Esophagus muscularis mucosa (tissue), 4 donors: ENCODE data around the gene TMEM117. TPM values are rescaled to one million over a fixed set of nuclear protein-coding genes. Genes with fewer than 3 reads are reported as not detected.

Source experiments
- DNase-seq: peaks from one replicate; pipeline ENCODE4 v3.0.0-alpha.2; 2017; ENCODE audit errors: extremely low spot score
- H3K27ac ChIP-seq, 4 donors: fragments of 200-600 bp; sonication (generic); replicated peaks in 1 of 4; 1 replicate in 3 of 4; 2 replicates in 1 of 4; pipeline ENCODE4 v1.5.1; 2016 to 2019; ENCODE audit warnings: mild to moderate bottlenecking in 1 of 4
- H3K27me3 ChIP-seq, 4 donors: fragments of 200-600 bp; sonication (generic); one replicate each; pipeline versions ENCODE4 v1.5.1 to v1.6.0; 2016 to 2019
- H3K36me3 ChIP-seq, 4 donors: fragments of 200-600 bp; sonication (generic); one replicate each; pipeline ENCODE4 v1.5.1; 2016 to 2019
- H3K4me1 ChIP-seq, 4 donors: fragments of 200-600 bp; sonication (generic); one replicate each; pipeline ENCODE4 v1.5.1; 2016 to 2019
- H3K4me3 ChIP-seq, 4 donors: fragments of 200-600 bp; sonication (generic); 1 replicate in 2 of 4; 2 replicates in 2 of 4; pipeline ENCODE4 v1.5.1; 2016 to 2019; ENCODE audit warnings: mild to moderate bottlenecking in 4 of 4, moderate library complexity in 1 of 4
- H3K9me3 ChIP-seq, 4 donors: fragments of 200-600 bp; sonication (generic); 1 replicate in 3 of 4; 2 replicates in 1 of 4; pipeline ENCODE4 v1.5.1; 2016 to 2019
- EP300 ChIP-seq: sonication (generic); formaldehyde crosslinking; IDR thresholded peaks from one replicate; pipeline ENCODE4 v1.6.1; 2017; ENCODE audit warnings: antibody characterized with exemption
- POLR2A ChIP-seq: fragments of 450-650 bp; IDR thresholded peaks from one replicate; pipeline ENCODE4 v1.6.1; 2017; ENCODE audit warnings: antibody characterized with exemption, moderate library complexity, mild to moderate bottlenecking, low read depth
- POLR2AphosphoS5 ChIP-seq, 2 donors: sonication (generic); formaldehyde crosslinking; IDR thresholded peaks; one replicate each; pipeline ENCODE4 v1.6.1; 2017; ENCODE audit warnings: antibody characterized with exemption in 2 of 2
- WGBS: methylation state at CpG from one replicate; pipeline ENCODE4 v1.1.5; 2018; 5-methylcytosine and 5-hydroxymethylcytosine counted together
- intact Hi-C: fragments of 100-400 bp; cut with DNase I; formaldehyde crosslinking; loops from one replicate; pipeline ENCODE4 v1.15.1; 2023
- total RNA-seq, 4 donors: library from RNA; depleted of rRNA; stranded (reverse); fragments of >200 nt; gene quantifications; one replicate each; pipeline versions ENCODE4 v1.1.0 to v1.2.1, GENCODE V29; 2016
- TF ChIP-seq, protein P1 (sequence below), 3 experiments: fragments of 200-600 bp in 2 of 3; fragments of 450-650 bp in 1 of 3; sonication (generic) in 2 of 3; IDR thresholded peaks; one replicate each; pipeline ENCODE4 v1.5.1; 2017 to 2019; ENCODE audit warnings: antibody characterized with exemption in 3 of 3, mild to moderate bottlenecking in 2 of 3, moderate library complexity in 1 of 3

Gene TMEM117
- total RNA-seq, 4 donors from 2014 or later = 11.2 to 18.7 (median 12.8) TPM

DNA sequence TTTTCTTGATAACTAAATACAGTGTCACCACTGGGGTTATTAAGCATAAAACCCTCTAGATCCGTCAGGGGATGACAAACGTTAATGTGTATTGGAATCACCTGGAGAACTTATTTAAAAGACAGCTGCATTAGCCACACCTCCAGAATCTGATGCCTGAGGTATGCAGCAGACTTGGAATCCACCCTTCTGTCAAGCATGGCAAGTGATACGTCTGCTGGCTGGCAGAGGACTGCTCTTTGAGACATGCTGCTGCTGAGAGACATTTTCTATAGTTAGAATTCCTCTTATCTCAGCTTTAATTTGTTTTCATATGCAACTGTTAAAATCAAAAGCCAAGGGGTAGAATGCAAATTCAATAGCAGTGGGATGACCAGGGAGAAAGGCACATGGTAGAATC lies 544.0 kb downstream of the TMEM117 start:
- no peaks in the 10 kb centered on the region for H3K9me3 ChIP-seq
- H3K27me3 ChIP-seq = no peaks in the 10 kb centered on the region
- no peak for TF ChIP-seq EP300
- no peak for TF ChIP-seq POLR2AphosphoS5 (IDR thresholded peaks at IDR 0.05)
- no peak for TF ChIP-seq POLR2A
- TF ChIP-seq, protein P1, sequence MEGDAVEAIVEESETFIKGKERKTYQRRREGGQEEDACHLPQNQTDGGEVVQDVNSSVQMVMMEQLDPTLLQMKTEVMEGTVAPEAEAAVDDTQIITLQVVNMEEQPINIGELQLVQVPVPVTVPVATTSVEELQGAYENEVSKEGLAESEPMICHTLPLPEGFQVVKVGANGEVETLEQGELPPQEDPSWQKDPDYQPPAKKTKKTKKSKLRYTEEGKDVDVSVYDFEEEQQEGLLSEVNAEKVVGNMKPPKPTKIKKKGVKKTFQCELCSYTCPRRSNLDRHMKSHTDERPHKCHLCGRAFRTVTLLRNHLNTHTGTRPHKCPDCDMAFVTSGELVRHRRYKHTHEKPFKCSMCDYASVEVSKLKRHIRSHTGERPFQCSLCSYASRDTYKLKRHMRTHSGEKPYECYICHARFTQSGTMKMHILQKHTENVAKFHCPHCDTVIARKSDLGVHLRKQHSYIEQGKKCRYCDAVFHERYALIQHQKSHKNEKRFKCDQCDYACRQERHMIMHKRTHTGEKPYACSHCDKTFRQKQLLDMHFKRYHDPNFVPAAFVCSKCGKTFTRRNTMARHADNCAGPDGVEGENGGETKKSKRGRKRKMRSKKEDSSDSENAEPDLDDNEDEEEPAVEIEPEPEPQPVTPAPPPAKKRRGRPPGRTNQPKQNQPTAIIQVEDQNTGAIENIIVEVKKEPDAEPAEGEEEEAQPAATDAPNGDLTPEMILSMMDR (IDR thresholded peaks at IDR 0.05) = no peak
- WGBS = 51% methylated on average over 3 of the region's 3 CpGs
- intact Hi-C loops = no loop called here
- H3K27ac ChIP-seq = no peak overlapping the region
- no peak for DNase-seq
- no peak overlapping the region for H3K4me3 ChIP-seq
- peaks cover 0 to 9% (median 0%) of the 10 kb centered on the region in 4 donors for H3K36me3 ChIP-seq
- H3K4me1 ChIP-seq = no peaks in the 10 kb centered on the region

DNA sequence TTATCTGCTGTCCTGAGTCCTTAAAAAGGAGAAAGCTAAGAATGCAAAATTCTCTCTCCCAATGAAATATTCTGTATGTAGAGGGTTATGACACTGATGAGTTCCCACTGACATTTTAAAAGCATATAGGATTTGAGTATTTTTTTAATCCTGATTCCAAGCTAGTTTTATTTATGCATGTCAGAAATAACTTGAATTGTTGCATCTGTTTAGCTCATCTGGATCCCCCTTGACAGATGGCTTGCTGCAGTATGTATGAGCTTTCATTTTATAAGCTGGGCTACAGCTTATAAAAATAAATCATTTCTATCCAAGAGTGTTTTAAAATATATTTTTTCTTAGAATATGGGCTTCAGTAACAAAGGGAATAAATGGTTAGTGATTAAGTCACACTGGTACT lies 545.0 kb downstream of the TMEM117 start:
- TF ChIP-seq POLR2A (no peak), POLR2AphosphoS5 (IDR thresholded peaks at IDR 0.05) (no peak), EP300 (no peak)
- TF ChIP-seq, protein P1 (IDR thresholded peaks at IDR 0.05) = no peak
- Histone ChIP-seq H3K4me3 (no peak overlapping the region), H3K27me3 (no peaks in the 10 kb centered on the region), H3K9me3 (no peaks in the 10 kb centered on the region), H3K4me1 (no peaks in the 10 kb centered on the region), H3K36me3 (peaks cover 0 to 9% (median 0%) of the 10 kb centered on the region in 4 donors), H3K27ac (no peak overlapping the region)
- intact Hi-C loops = no loop called here
- DNase-seq = no peak

DNA sequence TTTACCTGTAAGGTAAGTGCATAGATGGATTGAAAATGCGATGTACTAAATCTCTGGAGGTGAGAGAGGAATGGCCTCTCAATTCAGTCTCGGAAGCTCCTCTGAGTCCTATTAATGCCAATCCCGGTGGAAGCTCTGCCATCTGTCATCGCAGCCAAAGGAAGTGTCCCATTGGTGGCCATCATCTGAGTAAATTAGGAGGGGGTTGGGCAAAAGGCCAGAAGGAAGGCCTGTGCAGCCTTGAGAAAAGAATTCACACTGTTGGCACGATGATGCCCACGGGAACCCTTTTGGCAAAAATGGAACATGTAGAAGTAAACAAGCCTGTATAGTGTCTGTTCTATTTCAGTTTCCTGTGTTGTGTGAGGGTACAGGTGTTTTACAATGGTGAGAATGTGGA lies 545.5 kb downstream of the TMEM117 start:
- 67% methylated on average over 6 of the region's 6 CpGs for WGBS
- no peaks in the 10 kb centered on the region for H3K9me3 ChIP-seq
- intact Hi-C loops = no loop called here
- no peak overlapping the region for H3K4me3 ChIP-seq
- TF ChIP-seq, protein P1 (IDR thresholded peaks at IDR 0.05) = no peak
- TF ChIP-seq POLR2AphosphoS5 (IDR thresholded peaks at IDR 0.05) (no peak), POLR2A (no peak), EP300 (no peak)
- H3K36me3 ChIP-seq = peaks cover 0 to 9% (median 0%) of the 10 kb centered on the region in 4 donors
- H3K27me3 ChIP-seq = no peaks in the 10 kb centered on the region
- DNase-seq = no peak
- no peaks in the 10 kb centered on the region for H3K4me1 ChIP-seq
- no peak overlapping the region for H3K27ac ChIP-seq

DNA sequence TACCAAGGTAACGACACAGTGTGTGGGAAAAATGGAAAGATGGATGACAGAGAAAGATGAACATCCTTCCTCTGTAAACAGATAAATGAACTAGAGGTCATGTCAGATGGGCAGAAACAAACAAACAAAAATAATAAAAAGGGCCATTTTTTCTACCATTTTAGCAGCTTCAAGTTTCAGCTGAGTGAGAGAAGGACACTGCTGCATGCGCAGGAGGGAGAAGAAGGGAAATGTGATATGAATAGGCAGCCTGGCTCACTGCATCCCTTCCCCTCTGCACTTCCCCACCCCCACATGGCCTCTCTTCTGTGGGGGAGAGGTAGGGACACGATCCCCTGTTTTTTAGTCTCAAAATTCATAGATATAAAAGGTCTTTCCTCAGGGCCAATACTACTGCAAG lies 548.3 kb downstream of the TMEM117 start:
- WGBS = 84% methylated on average over 3 of the region's 3 CpGs

DNA sequence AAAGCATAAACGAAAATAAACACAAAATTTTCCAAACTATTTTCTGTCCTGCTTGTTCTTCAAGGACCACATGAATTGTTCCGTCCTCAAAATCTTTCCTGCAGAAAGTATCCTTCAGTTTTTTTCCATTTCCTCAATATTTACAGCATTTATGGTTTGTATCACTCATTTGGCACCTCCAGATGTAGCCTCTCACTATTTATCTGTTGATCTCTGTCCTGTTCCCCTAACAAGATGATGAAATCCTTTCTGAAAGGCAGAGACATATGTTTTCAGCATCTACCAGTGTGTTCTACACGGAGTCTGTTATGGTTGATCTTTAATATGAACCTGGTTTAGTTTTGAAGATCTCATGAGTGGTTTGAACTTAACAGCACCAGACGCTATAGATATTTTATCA lies 550.1 kb downstream of the TMEM117 start:
- intact Hi-C loops = no loop called here
- no peak for TF ChIP-seq POLR2AphosphoS5 (IDR thresholded peaks at IDR 0.05)
- TF ChIP-seq POLR2A = no peak
- TF ChIP-seq, protein P1 (IDR thresholded peaks at IDR 0.05) = no peak
- TF ChIP-seq EP300 = no peak
- Histone ChIP-seq H3K27me3 (no peaks in the 10 kb centered on the region), H3K9me3 (no peaks in the 10 kb centered on the region), H3K4me1 (peaks cover 0 to 7% (median 0%) of the 10 kb centered on the region in 4 donors), H3K4me3 (no peak overlapping the region), H3K27ac (no peak overlapping the region), H3K36me3 (no peaks in the 10 kb centered on the region)
- DNase-seq = no peak
- WGBS = 76% methylated on average over 4 of the region's 4 CpGs

More for the DNA sequence above, 548.3 kb downstream of the TMEM117 start:
- intact Hi-C loops = no loop called here
- H3K27me3 ChIP-seq = no peaks in the 10 kb centered on the region
- H3K4me1 ChIP-seq = no peaks in the 10 kb centered on the region
- H3K4me3 ChIP-seq = no peak overlapping the region
- no peaks in the 10 kb centered on the region for H3K9me3 ChIP-seq
- DNase-seq = no peak
- H3K36me3 ChIP-seq = no peaks in the 10 kb centered on the region
- no peak overlapping the region for H3K27ac ChIP-seq
- TF ChIP-seq POLR2AphosphoS5 (IDR thresholded peaks at IDR 0.05) = no peak
- TF ChIP-seq, protein P1 (IDR thresholded peaks at IDR 0.05) = no peak
- no peak for TF ChIP-seq POLR2A
- TF ChIP-seq EP300 = no peak
